ENCODE measurements around the gene PLEKHG3.

- TF ChIP-seq CTCF (conservative IDR thresholded peaks at IDR 0.05 in 1 of 2, IDR thresholded peaks at IDR 0.05 in 1 of 2; ENCODE audit: low read depth in 1 of 2, low read length in 2 of 2) (no peak), EZH2 (IDR thresholded peaks at IDR 0.05; ENCODE audit: low read length, missing control alignments) (no peak)
These were observed 53.8 kb downstream of the PLEKHG3 start for GRCh38 chr14:64758025-64758521.

Measured in fibroblast of lung (primary cell).